Right ventricle myocardium superior (tissue), 1 donor: ENCODE results near the gene TRAM2. TPM values are rescaled to one million over a fixed set of nuclear protein-coding genes. Genes with fewer than 3 reads are reported as not detected.

Experiments used
- ATAC-seq: fragments of 200-7000 bp; cut with Tn5 transposase; one replicate; pipeline ENCODE4 v1.9.1; 2020; ENCODE audit warnings: mild to moderate bottlenecking; ENCODE audit not compliant: poor library complexity
- DNase-seq: peaks from one replicate; pipeline ENCODE4 v3.0.0-alpha.2; 2020
- intact Hi-C: fragments of 100-400 bp; cut with DNase I; formaldehyde crosslinking; loops from one replicate; pipeline ENCODE4 v1.11.2; 2022
- total RNA-seq: library from RNA; stranded (reverse); fragmentation: NEBNext Ultra II Directional; extraction: Animal tissue kit (Norgen Biotek cat#: 25700); gene quantifications from one replicate; pipeline ENCODE4 v1.2.1, GENCODE V29; 2021
- donor health status: DM: no; HTN: yes; CAD: no; lungs with severe emphysema.

TRAM2 gene
- total RNA-seq, 1 donor from 2014 or later: 11.0 TPM

- intact Hi-C loops: loop anchor here (10.0 kb wide), 1 partner anchor 158 kb away; no protein-coding TSS in a partner anchor
- no peak for DNase-seq
Observed at GRCh38 chr6:52506476-52506875, 70.4 kb downstream of the TRAM2 start.

GRCh38 chr6:52505726-52506409 lies 71.0 kb downstream of the TRAM2 start:
- no peak for ATAC-seq
- no peak for DNase-seq
- intact Hi-C loops: loop anchor here (10.0 kb wide), 1 partner anchor 159 kb away; no protein-coding TSS in a partner anchor

More at GRCh38 chr6:52506476-52506875, 70.4 kb downstream of the TRAM2 start:
- ATAC-seq: no peak

GRCh38 chr6:52504782-52505136 lies 72.1 kb downstream of the TRAM2 start:
- DNase-seq (no peak), ATAC-seq (no peak)
- intact Hi-C loops: loop anchor here (5.0 to 10.0 kb wide), 3 partner anchors 73 to 160 kb away; partner anchors contain the start of gene TRAM2

GRCh38 chr6:52503851-52504781 lies 72.7 kb downstream of the TRAM2 start:
- peak; percentile 86 for ATAC-seq
- DNase-seq: peak; percentile 94
- intact Hi-C loops: loop anchor here (5.0 to 10.0 kb wide), 3 partner anchors 73 to 161 kb away; partner anchors contain the start of gene TRAM2

GRCh38 chr6:52503323-52503747 lies 73.5 kb downstream of the TRAM2 start:
- DNase-seq: peak; percentile 53
- ATAC-seq: no peak
- intact Hi-C loops: loop anchor here (5.0 to 10.0 kb wide), 3 partner anchors 74 to 161 kb away; partner anchors contain the start of gene TRAM2

- intact Hi-C loops: loop anchor here (5.0 to 10.0 kb wide), 3 partner anchors 75 to 162 kb away; partner anchors contain the start of gene TRAM2
- no peak for DNase-seq
- ATAC-seq: no peak
Observed at GRCh38 chr6:52502306-52503029, 74.4 kb downstream of the TRAM2 start.

GRCh38 chr6:52500238-52501129 lies 76.4 kb downstream of the TRAM2 start:
- DNase-seq (peak; percentile 64), ATAC-seq (peak; percentile 42)
- intact Hi-C loops: loop anchor here (5.0 to 10.0 kb wide), 3 partner anchors 77 to 164 kb away; partner anchors contain the start of gene TRAM2

GRCh38 chr6:52499681-52500236 lies 77.1 kb downstream of the TRAM2 start:
- DNase-seq (peak; percentile 70), ATAC-seq (peak; percentile 69)

GRCh38 chr6:52499026-52499425 lies 77.8 kb downstream of the TRAM2 start:
- intact Hi-C loops: no loop called here
- DNase-seq (no peak), ATAC-seq (no peak)

More at GRCh38 chr6:52499681-52500236, 77.1 kb downstream of the TRAM2 start:
- intact Hi-C loops: loop anchor here (5.0 to 10.0 kb wide), 3 partner anchors 78 to 165 kb away; partner anchors contain the start of gene TRAM2

GRCh38 chr6:52498538-52499017 lies 78.3 kb downstream of the TRAM2 start:
- intact Hi-C loops: no loop called here
- DNase-seq (no peak), ATAC-seq (peak; percentile 7)

- peak; percentile 56 for DNase-seq
- intact Hi-C loops: no loop called here
- ATAC-seq: peak; percentile 18
Observed at GRCh38 chr6:52497652-52498408, 79.0 kb downstream of the TRAM2 start.

GRCh38 chr6:52496631-52497030 lies 80.2 kb downstream of the TRAM2 start:
- intact Hi-C loops: no loop called here

GRCh38 chr6:52495922-52496321 lies 80.9 kb downstream of the TRAM2 start:
- intact Hi-C loops: no loop called here
- DNase-seq: no peak
- ATAC-seq: no peak

More at GRCh38 chr6:52496631-52497030, 80.2 kb downstream of the TRAM2 start:
- DNase-seq: no peak
- ATAC-seq: no peak

GRCh38 chr6:52494298-52495072 lies 82.4 kb downstream of the TRAM2 start:
- intact Hi-C loops: loop anchor here (5.0 kb wide), 1 partner anchor 72 kb away; the partner anchor contains the start of gene EFHC1
- no peak for ATAC-seq
- DNase-seq: no peak

GRCh38 chr6:52493669-52494068 lies 83.2 kb downstream of the TRAM2 start:
- ATAC-seq (no peak), DNase-seq (no peak)
- intact Hi-C loops: loop anchor here (5.0 kb wide), 1 partner anchor 71 kb away; the partner anchor contains the start of gene EFHC1
